Raji (cell line): ENCODE results near the gene LMF1.

ENCODE experiments used
- POLR2A ChIP-seq: IDR thresholded peaks from 2 replicates; pipeline ENCODE4 v1.6.1; 2011; ENCODE audit warnings: low read depth, low read length, control low read depth; ENCODE audit not compliant: insufficient read depth

The LMF1 gene

DNA sequence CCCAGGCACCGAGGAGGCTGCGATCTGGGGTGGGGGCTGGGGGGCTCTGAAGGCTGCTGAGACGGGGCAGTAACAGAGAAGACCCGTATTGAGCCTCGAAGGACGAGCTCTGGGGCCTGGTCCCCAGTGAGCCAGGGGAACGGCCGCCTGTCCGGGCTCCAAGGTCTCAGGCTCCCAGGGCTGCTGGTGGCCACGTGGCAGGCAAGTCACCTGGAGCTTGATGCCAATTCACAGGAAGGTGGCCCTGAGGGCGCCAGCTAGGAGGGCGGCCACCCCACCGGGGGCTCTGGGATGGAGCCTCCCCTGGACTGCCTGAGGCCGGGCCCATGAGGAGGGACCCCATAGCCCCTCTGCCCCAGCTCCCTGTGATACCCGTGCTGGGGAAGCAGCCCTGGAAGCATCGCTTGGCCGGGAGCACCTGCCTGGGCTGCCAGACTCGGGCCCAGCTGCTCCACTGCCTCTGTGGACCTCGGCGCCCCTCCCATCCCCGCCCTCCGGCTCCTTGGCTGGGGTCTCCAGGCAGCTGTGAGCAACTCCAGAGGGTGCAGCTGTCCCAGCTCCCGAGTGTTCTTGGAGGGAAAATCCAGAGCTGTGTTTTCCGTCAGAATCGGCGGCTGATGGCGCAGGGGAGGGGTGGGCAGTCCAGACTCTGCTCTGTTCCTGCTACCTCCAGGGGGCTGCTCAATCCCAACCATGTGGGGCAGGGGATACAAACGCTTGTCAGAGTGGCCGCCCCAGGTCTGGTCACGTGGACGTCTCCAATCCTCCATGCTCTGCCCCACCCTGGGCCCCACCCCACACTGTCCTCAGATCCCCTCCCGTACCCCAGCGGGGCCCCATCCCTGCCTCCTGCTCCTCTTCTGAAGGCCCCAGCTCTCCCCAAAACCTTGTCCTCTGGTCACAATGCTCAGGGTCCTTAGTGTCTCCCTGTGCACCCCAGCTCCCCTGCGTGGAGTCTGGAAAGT lies 103.1 kb downstream of the LMF1 start:
- TF ChIP-seq POLR2A, result no peak

DNA sequence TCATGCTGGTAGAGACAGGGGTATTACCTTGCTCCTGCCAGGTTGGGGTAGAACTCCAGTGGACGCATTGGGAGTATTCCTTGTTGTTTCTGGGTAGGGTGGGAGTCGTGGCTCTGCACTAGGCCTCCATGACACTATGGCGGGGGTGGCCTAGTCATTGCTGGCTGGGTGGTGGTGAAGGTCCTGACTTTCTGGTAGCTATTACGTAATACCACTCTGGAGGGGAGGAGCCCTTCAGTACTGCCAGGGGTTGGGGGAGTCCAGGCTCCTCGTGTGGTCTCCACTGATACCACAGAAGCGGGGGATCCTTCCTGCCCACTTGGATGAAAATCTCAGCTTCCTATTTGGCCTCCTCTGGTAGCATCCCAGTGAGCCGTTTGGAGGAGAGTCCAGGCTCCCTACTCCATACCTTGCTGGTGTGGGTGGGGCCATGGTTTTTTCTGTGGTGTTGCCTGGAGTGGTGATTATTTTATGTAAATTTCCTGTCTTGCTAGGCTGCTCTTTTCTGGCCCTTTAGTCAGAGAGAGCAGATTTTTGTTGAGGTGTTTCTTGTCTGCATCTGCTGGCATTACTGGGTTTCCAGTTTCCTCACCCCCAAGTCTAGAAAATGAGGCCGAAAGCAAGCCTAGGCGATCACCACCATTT lies 104.4 kb downstream of the LMF1 start:
- TF ChIP-seq POLR2A, result no peak

DNA sequence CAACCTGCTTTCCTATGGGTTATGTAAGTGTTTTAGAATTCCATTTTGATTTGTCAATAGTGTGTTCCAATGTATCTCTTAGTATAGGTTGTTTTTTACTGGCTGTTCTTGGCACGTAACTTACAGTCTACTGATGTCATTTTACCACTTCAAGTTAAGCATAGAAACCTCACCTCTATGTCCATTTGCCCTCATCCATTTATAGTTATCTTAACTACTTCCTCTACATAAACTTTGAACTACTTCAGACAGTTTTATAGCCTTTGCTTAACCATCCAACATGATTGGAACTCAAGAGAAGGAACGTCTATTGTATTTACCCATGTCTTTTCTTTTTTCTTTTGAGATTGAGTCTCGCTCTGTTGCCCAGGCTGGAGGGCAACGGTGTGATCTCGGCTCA lies 105.8 kb downstream of the LMF1 start:
- no peak for TF ChIP-seq POLR2A

DNA sequence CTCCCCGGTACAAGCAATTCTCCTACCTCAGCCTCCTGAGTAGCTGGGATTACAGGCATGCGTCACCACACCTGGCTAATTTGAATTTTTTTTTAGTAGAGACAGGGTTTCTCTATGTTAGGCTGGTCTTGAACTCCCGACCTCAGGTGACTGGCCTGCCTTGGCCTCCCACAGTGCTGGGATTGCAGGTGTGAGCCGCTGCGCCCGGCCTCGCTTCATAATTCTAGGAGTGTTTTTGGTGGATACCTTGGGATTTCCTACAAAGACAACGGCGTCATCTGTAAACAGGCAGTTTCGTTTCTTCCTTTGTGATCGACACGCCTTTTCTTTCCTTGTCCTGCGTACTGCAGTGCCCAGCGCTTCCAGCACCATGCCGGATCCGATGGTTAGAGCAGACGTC lies 109.3 kb downstream of the LMF1 start:
- no peak for TF ChIP-seq POLR2A

DNA sequence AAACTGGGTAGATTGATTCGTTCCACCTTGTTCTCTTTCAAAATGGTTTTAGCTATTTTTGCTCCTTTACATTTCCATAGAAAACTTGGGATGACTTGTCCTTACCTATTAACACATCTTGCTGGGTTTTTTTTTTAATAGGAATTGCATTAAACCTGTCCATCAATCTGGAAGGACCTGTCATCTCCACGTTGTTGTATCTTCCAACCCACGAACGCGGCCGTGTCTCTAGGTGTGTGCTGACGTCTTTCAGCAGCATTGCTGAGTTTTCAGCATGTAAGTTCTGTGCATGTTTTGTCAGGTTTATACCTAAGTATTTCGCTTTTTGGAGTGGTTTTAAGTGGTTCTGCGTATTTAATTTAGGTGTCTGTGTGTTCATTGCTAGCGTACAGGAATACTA lies 109.9 kb downstream of the LMF1 start:
- TF ChIP-seq POLR2A, result no peak

DNA sequence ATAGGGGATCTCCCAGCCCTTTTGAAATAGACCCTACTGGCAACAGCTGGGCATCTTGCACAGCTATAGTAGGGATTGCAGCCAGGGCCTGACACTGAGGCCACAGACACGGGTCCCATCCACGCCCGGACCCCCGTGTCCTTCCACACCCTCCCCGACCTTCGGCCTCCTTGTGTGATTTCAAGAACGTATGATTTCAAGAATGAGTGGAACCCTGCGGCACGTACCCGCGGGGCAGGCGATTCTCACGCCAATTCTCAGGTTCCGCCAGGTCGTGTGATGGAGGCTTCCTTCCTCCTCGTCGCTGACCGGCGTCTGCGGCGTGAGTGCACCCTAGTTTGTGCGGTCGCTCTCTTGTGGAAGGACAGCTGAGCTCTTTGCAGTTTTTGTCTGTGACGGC lies 114.0 kb downstream of the LMF1 start:
- no peak for TF ChIP-seq POLR2A

DNA sequence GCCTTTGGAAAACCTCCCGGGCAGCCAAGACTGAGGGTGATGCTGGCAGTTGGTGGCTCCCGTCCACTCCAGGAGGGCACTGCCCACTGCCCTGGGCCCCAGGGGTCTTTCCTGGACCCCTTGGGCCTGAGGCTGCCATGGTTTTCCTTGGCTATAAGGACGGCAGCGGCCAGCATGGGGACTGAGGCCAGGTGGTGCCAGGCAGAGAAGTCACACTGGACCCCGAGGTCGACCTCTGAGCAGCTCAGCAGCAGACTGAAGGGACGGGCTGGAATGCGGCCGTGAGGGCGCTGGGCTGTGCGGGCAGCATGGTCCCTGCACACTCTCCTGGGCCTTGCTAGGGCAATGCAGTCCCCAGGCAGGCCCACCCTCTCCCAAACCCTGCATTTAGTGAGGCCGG lies 114.7 kb downstream of the LMF1 start:
- TF ChIP-seq POLR2A, result no peak

DNA sequence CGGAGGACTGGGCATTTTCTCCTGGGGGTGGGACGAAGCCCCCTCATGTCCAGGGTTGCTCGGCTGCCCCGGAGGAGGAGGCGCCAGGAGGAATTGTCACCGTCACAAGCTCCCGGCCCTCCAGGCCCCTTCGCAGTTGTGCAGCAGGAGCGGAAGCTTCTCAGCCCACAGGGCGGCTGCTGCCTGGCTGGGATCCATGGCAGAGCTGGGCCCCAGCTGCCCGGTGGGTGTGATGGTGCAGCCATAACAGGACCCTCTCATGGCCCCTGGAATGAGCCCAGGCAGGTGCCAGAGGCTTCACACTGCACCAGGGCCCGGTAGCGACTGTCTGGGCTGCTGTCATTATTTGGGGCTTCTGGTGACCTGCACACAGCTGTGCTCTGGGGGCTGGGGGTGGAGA lies 115.3 kb downstream of the LMF1 start:
- no peak for TF ChIP-seq POLR2A

DNA sequence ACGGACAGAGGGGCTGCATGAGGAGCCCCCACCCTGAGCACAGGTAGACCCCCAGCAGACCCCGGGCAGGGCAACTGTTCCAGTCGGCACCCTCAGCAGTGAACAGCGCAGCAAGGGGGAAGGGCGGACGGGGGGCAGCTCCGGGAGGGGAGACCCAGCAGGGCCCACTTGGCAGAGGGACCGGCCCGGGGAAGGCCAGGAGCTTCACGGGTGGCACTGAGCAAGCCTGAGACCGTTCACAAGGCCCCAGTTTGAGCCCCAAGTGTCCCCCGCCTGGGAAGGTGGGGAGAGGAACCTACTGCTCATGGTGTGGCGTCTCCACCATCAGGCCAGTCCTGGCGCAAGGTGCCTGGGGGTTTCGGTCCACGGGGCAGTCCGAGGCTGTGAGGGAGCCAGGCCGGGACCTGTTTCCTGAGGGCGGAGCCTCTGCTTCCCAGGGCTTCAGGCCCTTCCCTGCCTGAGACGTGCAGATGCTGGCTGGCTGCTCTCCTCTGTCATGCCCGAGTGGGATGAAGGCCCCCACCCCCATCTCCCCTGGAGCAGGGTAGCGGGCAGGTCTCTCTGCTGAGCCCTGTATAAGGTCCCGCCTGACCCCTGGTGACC lies 115.9 kb downstream of the LMF1 start:
- TF ChIP-seq POLR2A, result no peak

DNA sequence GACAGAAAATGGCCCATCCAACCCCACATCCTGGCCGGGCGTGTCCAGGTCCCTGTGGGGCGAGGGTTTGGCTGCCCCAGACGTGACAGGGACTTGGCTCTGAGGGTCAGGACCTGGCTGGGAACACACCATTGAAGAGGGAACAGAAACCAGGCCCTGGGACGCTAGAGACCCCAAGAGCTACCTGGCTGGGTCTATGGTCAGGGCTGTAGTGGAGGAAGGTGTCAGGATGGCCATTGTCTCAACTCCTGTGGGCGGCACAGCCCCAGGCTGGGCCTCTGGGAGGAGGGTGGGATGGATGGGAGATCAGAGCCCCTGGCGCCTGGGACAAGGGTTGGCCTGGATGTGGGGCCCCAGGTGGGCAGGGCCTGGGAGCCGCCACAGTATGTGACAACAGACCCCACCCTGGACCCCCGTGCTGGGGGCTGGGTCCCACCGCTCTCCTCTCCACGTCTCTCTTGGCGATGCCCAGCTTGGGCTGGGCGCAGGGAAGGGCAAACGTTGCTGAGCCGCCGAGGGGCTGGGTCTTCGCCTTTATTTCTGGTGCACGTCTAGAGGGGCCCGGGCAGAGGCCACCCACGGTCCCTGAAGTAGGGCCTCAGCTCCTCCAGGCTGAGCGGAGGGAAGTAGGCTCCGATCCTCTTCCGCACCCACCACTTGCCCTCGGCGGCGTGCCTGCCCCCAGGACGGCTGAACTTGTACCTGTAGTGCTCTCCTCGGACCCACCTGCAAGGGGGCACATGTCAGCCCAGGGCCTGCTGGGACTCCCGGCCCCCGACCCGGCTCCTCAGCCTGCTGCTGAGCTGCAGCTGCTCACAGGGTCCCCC lies 116.6 kb downstream of the LMF1 start:
- no peak for TF ChIP-seq POLR2A

DNA sequence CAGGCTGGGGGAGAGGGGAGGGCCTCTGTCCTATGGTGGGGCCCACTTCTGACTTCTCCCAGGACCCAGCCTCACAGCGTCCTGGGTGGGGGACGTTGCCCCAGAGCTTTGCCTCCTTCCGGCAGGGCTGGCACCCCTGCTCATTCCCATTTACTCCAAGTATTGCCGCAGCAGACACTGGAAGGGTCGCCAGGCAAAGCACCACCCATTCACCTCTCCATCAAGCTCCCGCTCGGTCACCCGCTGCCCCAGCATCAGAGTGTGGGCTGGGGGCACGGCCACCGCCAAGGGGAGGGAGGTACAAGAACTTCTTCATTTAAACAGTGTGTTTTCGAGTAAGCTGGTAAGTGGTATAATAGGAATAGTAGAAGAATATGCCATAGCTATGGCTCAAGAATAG lies 117.5 kb downstream of the LMF1 start:
- no peak for TF ChIP-seq POLR2A

DNA sequence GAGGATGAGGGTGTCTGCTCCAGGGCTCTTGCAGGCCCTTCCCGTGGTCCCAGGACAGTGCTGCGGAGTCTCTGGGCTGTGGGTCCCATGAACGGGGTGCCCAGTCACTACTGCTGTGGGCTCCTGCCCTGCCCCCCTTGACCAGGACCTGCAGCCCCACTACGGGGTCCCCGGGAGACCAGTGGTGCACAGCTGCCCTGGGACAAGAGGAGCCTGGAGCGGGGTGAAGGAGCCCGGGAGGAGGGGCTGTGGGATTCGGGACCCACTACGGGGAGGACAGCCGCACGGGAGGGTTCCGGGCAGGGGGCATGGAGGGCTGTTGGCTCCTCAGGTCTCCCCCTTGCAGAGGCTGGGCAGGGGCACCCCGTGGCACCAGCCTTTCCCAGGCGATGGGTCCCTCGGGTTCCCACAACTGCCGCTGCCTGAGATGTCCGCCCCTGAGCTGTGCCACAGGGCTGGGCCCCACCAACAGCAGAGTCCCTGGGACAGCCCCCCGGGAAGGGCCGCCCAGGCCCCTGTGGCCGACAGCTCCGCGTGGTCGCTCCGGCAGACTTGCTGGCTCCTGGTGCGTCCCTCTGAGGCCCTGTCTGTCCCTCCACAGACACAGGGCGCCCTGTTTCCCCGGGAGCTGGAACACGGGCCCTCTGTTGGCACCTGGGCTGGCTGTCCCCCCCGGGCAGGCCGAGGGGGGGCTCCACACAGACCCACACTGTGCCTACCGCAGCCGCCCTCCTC lies 118.2 kb downstream of the LMF1 start:
- TF ChIP-seq POLR2A, result no peak

DNA sequence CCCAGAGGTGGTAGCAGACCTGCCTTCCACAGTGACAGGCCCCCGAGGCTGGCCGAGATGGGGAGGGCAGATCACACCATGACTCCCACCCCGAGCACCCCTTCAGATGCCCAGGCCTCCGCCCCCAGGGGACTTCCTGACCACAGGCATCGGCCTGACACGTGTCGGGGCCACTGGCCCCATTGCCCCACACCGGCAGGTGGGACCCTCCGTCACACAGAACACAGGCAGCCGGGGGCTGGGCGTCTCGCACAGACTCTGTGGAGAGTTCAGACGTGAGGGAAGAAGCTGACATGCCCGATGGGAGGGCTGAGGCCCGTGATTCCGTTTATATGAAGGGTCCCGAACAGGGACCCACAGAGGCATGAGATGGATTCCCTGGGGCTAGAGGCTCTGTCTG lies 118.9 kb downstream of the LMF1 start:
- TF ChIP-seq POLR2A, result no peak

DNA sequence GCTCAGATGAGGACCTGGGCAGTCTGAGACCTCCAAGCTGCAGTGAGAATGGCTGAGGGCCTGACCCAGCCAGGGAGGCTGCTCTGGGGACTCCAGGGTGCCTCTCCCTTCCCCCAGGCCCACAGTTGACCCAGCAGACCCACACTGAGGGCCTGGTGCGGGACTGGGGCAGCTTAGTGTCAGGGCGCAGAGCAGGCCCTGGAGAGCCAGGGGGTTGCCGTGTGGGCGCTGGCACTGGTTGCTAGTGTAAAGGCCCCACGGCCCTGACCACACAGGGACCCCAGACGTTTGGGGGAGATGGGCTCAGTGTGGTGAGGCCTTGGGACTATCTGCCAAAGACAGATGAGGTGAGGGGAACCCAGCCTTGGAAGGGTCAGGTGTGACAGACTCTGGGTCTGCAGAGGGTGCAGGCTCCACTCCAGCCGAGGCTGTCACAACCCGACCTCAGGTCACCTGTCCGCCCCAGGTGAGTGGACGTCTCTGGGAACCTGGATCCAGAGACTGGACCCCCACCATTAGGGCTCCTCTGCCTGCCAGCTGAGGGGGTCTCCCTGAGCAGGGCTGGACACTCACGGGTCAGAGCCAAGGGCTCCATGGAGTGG lies 119.5 kb downstream of the LMF1 start:
- no peak for TF ChIP-seq POLR2A
